NCI-H82 treated with DMSO at 0.1 percent for 48 hours (cell line): Measurements from ENCODE around the gene MAN2B2.
"Not testable (repeated sequence)": the region's sequence is repeated elsewhere in the genome, so short reads cannot be mapped to it uniquely, and the experiment has no call there.

Experiments used
- DNase-seq: peaks from one replicate; lab custom pipeline; 2025; ENCODE audit not compliant: unreplicated experiment; lab: John Stamatoyannopoulos, UW

The MAN2B2 gene

DNA sequence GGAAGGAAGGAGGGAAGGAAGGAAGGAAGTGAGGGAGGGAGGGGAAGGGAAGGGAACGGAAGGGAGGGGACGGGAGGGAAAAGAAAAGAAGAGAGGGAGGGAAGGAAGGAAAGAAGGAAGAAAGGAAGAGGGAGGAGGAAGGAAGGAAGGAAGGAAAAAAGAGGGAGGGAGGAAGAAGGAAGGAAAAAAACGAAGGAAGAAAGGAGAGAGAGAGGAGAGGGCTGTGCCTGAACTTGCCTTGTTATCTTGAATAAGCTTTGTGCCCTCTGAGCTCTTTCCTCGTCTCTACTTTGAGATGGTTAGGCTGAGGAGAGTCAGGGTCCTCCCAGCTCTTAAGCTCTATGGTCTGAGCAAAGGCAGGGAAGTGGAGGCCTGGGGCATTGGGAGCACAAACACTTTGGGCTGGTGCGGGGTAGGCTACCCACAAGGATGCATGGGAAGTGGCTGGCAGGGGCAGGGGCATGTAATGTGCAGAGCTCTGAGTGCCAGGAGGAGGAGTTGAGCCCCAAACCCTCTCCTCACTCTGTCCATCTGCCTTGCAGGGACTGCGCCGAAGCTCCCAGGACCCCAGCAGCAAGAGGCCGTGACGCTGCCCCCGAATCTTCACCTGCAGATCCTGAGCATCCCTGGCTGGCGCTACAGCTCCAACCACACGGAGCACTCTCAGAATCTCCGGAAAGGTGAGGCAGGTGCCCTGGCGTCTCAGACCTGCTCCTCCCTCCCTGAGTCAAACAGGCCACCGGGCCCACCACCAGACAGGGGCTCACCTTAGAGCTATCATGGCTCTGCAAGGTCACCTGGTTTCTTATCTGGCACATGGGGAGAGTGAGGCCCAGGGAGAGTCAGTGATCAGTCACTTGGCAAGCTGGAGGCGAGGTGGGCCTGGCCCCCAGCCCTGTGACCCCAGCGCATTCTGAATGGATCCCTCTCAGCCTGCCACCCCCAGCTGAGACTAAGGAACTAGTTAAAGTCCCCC lies 39.0 kb downstream of the MAN2B2 start:
- DNase-seq, result no peak

DNA sequence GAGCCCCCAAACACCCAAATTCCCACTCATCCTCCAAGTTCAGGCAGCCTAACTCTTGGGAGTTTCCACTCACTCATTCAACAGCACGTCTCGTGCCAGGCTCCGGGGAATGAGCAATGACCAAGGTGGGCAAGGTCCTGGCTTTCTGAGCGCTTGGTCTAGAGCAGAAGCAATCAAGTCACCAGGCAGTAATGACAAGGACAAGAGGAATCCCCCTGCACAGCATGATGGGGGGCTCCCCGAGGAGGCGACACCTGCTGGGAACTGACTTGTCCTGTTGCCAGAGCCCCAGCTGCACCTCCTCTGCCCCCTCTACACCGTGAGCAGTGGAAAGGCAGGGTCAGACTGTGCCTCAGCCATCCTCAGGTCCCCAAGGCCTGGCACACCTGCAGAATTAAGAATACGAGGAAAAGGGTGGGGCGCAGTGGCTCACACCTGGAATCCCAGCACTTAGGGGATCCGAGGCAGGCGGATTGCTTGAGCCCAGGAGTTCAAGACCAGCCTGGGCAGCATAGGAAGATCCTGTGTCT lies 39.8 kb downstream of the MAN2B2 start:
- DNase-seq, result no peak

DNA sequence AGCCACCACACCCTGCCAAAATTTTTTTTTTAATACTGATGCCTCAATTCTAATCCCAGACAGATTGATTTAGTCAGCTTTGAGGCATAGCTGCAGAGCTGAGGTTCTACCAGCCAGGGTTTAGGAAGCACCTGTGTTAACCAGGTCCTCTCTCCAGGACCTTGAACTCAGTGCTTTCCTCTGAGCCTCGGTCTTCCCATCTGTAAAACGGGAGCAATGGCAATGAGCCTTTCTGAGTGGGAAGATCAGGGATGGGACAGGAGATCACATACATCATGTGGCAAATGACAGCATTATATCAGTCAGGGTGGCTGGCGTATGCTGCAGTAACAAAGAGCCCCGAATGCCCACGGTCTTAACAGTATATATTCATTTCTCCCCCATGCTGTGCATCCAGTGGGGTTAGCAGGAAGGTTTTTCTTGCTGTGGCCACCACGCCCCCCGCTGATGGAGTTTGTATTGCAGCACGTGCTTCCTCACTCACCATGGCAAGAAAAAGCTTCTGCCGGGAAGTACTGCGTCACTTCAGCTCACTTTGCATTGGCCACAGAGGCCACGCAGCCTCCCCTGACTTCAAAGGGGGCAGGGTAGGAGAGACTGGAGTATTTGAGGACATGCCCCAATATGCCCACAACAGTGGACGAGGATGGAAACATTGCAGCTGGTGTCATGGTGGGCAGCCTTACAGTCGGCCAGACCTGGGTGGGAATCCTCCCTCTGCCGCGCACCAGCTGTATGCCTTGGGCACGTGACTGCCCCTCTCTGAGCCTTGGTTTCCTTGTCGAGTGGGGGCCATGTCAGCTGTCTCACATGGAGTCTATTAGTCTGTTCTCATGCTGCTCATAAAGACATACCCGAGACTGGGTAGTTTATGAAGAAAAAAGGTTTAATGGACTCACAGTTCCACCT lies 41.4 kb downstream of the MAN2B2 start:
- DNase-seq, result no peak

DNA sequence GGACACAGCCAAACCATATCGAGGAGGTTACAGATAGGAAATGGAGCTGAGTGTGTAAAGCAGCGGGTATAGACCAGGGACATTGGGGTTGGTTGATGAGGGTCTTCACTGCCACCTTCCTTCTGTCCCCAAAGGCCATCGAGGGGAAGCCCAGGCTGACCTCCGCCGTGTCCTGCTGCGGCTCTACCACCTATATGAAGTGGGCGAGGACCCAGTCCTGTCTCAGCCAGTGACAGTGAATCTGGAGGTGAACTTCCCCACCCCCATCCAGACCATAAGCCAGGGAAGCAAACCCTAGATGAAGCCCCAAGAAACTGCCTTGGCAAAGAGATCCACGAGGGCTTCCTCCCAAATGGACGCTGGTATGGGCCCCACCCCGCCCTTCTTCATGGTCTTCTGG lies 42.3 kb downstream of the MAN2B2 start:
- no peak for DNase-seq

DNA sequence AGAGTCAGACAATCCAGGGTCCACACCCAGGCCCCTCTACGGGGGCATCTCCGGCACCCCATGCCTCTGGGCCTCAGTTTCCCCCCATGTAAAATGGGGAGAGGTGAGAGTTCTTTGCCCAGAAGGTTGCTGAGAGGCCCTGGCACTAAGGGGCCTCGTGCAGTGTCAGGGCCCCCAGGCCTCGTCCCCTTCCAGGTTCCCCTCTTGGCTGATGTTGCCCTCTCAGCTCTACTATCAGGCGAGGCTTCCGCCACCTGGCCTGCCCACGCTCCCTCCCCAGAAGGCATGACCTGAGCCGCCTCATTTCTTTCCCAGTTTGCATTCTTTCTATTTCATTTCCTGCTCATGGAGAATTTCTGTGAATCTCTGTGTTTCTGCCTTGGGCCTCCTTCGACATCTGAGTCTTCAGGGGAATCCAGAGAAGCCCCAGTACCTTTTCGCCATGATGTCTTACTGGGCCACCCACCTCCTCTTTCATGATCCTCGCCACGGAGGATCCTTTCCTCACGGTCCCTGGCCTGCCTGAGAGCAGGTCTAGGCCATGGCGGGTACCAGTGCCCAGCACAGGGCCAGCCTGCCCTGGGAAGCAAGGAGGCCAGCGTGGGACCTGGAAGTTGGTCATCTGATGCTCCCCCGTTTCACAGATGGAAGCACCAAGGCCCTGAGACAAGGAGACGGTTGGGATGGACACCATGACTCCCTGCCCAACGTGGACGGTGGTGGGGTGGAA lies 43.6 kb downstream of the MAN2B2 start:
- no peak for DNase-seq

DNA sequence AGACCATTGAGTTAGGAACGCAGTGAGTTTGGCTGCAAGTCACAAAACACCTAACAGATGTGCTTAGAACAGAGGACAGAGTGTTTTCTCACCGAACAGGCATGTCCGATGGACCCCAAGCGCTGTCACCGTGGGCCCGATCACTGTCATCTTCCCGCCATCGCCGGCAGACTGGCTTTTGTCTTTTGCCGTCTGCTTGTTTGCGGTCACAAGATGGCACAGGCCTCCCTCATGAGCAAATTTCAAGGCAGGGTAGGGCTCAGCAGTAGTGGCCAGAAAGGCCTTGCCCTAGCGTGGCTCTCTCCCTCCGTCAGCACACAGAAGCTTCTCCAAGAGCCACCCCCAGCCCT lies 44.1 kb downstream of the MAN2B2 start:
- DNase-seq, result no peak

DNA sequence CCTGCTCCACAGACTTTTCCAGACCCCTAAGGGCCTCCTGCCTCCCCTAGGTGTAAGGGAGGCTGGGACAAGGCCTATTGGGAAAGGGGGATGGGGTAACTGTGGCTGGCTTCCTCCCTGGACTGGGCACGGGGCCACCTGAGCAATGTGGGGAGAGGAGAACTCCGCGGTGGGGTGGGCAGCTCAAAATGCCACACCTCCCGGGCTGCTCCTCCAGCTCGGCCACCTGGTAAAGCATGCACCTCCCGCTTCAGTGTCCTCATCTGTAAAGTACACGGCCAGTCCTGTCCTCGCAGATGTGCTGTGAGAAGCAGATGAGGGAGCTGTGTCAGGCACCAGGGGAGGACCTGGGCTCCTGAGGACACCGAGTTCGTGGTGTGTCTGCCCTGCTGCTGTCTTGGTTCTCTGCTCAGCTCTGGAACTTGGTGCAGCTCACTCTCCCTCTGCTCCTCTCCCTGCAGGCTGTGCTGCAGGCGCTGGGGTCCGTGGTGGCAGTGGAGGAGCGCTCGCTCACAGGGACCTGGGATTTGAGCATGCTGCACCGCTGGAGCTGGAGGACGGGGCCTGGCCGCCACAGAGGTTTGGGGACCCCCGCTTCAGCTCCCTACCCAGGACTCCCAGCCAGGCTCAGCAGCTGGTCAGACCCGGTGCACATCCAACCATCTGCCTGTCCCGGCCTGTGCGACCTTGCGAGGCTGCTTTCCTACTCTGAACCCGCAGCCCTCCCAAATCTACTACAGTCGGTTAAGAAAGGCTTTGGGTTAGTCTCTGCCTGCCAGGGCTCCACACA lies 44.7 kb downstream of the MAN2B2 start:
- DNase-seq, result no peak

DNA sequence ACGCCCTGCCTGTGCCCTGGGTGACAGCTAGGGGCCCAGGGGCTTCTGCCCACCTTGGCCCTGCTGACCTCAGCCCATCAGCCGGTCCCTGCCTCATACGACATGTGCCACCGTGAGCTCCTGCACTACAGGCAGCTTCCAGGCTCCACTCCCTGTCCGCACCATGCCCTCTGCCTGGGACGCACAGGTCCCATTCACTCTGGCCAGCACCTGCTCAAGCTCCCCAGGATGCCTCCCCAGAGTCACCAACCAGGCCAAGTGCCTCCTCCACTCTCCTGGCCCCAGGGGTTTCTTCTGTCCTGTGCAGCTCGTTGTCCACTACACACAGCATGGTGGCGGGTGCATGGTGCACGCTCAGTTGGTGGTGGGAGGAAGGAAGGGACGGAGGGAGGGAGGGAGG lies 45.3 kb downstream of the MAN2B2 start:
- no peak for DNase-seq

DNA sequence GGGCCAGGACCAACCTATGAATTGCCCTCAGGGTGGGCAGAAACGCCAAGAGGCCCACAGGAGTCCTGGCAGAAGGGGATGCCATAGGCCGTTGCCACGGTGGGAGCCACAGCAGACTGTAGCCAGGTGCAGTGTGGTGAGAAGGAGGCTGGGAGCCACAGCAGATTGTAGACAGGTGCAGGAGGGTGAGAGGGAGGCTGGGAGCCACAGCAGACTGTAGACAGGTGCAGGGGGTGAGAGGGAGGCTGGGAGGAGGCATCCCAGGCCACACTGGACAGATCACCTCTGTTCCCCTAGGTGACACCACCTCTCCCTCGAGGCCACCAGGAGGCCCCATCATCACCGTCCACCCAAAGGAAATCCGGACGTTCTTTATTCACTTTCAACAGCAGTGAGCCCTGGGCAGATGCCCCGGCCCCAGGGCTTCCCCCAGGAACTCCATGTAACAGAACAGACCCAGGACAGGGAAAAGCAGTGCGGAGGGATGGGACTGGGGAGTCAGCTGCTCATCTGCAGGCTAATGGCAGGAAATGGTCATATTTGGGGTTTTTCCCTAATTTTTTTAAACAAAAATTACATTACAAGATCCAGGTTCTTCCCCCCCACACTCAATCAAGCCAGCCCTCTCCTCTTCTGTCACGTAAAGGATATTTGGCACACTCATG lies 46.0 kb downstream of the MAN2B2 start:
- DNase-seq, result no peak

DNA sequence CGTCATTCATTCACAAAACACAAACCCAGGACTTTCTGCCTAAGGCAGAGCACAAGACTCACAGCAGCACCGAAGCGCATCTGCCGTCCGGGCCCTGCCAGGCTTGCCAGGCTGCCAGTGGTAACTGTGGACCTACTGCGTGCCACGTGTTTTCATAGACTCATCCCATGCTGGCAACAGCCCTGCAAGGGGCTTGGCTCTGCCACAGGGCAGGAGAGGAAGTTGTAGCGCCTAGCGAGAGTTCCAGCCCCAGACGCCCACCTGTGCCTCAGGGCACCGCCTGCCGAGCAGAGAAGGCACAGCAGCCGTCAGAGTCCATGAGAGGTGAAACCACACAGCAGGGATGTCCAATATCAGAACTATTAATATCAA lies 46.6 kb downstream of the MAN2B2 start:
- no peak for DNase-seq

DNA sequence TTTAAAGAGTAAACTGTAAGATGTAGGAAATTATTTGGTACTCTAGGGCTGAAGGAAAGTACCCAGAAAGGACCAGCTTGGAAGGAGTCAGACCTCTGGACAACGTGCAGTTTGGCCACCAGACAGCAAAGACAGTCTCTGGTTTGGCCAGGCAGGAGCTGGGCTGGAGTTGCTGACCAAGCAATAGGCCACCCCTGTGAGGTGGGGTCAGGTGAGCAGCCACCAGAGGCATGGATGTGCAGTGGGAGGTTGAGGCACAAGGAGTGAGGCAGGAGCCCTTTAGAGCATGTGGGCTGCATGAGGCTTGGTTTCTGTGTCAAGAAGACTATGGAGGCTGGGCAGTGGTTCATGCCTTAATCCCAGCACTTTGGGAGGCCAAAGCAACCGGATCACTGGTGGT lies 47.8 kb downstream of the MAN2B2 start:
- DNase-seq, result no peak

DNA sequence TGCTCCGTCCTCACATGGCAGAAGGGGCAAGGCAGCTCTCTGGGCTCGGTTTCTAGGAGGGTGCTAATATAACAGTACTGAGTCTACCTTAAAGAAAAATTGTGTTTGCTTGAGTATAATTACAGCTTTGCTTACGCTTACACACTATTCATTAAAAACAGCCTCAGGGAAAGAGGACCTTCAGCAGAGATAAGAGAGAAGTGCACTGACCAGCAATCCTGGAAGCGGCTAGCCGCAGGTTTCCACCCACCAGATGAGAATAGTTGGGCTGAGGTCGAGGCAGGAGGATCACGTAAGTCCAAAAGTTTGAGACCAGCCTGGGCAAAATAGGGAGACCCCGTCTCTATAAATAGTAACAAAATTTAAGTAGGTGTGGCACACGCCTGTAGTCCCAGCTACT lies 50.3 kb downstream of the MAN2B2 start:
- no peak for DNase-seq

DNA sequence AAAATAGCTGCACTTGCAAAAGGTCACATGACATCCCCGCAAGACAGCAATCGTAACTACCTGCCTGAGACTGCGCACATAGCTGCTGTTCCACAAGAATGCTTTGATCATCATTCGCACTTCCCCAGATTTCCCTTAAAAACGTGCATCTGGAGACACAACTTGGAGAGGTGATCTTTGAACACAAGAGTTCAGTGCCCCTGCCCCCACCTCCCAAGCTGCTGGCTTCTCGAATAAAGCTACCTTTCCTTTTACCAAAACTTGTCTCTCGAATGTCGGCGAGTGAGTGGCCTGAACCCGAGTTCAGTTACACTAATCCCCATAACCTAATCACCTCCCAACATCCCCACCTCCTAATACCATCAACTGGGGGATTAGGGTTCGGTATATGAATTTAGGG lies 51.1 kb downstream of the MAN2B2 start:
- no peak for DNase-seq

DNA sequence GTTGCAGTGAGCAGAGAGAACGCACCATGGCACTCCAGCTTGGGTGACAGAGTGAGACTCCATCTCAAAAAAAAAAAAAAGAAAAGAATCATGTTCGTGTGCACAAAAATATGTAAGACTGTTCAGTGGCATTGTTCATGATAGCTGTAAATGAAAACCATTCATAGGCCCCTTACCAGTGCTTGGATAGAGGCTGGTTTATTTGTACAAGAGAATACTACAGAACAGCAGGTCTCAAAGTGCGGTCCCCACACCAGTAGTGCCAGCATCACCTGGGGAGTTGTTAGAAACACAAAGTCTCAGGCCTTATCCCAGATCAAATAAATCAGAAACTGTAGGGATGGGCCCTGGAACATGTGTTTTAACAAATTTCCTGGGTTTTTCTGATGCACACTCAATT lies 52.8 kb downstream of the MAN2B2 start:
- DNase-seq, result no peak

DNA sequence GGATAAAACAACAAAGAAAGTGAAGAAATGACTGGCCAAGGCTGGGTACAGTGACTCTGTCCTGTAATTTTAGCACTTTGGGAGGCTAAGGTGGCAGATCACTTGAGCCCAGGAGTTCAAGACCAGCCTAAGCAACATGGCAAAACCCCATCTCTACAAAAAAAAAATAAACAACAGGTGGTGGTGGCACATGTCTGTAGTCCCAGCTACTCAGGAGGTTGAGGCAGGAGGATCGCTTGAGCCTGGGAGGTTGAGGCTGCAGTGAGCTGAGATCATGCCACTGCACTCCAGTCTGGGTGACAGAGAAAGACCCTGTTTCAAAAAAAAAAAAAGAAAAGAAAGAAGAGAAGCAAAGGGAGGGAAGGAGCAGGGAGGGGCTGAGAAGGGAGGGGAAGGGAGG lies 53.5 kb downstream of the MAN2B2 start:
- not testable (repeated sequence) for DNase-seq

DNA sequence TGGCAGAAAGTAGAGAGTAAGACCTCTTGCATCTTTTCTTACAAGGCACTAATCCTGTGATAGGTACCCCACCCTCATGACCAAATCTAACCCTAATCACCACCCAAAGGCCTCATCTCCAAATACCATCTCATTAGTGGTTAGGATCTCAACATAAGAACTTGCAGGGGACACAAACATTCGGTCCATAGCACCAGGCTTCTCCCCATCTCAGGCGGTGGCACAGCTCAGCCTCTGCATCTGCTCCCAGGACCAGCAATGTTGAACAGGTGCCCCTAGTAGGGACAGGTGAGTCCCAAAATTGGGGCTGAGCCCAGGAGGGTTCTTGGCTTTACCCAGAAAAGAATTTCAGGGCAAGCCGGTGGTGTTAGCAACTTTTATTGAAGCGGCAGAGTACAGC lies 57.1 kb downstream of the MAN2B2 start:
- no peak for DNase-seq

DNA sequence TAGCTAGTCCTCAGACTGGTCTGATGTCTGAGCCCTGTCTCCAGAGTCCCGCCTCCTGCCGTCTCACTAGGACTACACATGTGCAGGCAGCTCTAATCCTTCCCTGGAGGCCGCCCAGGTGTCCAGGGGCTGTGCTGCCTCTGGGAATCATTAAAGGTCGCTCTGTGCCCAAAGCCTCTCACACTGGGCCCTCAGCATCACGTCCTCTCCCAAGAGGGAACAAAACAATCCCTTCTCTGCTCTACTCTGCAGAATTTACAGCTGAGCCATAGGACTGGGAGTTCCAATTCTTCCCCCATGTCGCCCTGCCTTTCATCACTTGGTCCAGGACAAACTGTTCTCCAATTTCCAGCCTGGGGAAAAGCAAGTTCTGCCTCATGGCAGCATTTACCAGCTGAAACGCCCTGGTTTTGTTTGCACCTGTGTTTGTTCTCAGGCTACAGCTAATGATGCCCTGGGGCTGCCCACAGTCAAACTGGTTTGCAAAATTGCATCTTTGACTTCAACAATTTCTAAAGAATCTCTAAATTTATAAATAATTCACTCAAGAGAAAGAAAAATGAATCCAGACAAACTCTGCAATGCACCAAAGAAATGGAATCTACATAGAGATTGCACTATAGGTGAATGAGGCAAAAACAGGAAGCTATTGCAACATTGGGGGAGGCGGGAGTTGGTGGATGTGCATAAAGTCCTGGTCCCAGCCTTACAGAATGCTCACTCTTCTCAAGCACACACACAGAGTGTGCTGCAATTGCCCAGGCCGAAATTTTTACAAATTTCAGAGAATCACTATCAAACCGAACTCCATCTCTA lies 58.3 kb downstream of the MAN2B2 start:
- peak; percentile 10 for DNase-seq

DNA sequence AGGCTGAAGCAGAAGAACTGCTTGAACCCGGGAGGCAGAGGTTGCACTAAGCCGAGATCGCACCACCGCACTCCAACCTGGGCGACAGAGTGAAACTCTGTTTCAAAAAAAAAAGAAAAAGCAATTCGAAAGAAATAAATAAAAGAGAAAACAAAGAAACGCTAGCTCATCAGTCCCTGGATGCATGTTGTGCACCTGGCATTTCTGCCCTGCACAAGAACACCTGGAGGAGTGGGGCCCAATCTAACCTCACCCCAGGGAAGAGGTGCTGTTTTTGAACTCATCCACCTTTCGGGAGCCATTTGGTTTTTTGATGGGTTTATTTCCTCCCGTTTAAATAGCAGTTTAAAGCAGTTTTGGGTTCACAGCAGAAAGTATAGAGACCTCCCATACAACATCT lies 59.8 kb downstream of the MAN2B2 start:
- no peak for DNase-seq

DNA sequence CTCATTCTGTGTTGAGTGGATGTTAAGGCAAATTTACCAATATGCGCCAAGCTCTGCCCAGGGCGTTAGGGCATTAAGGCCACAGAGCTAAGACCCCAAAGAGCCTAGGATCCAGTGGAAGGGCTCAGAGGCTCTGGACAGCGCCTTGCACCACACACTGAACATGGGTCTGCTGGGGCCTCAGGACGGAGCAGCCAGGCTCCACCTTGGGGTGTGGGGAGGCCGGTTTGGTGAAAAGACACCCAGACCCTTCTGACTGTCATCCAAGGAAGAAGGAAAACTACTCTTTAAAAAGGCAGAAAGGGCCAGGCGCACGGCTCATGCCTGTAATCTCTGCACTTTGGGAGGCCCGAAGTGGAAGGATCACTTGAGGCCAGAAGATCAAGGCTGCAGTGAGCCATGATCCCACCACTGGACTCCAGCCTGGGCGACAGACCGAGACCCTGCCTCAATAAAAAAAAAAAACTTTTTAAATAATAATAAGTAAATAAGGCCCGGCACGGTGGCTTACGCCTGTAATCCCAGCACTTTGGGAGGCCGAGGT lies 64.2 kb downstream of the MAN2B2 start:
- DNase-seq, result no peak
